NCI-H82 treated with DMSO at 0.1 percent for 48 hours (cell line): ENCODE data around the gene EIF3J.
A peak's percentile ranks its signal among the peaks of the same experiment; 100 is the strongest.
"Not testable (repeated sequence)": the region's sequence is repeated elsewhere in the genome, so short reads cannot be mapped to it uniquely, and the experiment has no call there.

Experiments
- DNase-seq: peaks from one replicate; lab custom pipeline; 2025; ENCODE audit not compliant: unreplicated experiment; lab: John Stamatoyannopoulos, UW

Gene EIF3J

DNA sequence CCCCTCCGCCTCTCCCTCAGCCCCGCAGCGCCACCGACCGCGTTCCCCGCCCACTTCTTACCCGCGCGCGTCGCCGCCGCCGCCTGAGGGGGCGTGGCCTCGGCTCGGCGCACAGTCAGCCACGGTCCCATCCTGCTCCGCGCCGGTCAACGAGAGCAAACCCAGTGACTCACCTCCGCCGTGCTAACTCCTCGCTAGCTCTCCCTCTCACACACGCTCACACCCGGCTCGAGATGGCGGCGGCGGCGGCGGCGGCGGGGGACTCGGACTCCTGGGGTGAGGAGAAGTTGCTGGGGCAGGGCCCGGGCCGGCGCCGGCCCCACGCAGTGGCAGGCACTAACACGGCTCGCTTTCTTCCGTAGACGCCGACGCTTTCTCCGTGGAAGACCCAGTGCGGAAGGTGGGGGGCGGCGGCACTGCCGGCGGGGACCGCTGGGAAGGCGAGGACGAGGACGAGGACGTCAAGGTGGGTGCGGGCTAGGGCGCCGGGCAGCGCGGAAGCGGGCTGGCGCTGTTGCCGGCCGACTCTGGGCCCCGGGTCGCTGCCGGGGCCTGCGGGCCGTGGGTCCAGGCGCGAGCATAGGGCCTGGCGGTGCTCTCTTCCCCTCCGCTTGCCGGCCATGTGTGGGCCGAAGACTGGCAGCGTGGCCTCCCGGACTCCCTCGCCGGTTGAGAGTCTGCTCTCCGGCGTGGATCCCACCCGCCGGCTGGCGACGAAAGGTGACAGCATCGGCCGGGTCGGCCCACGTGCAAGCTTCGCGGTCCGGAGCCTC is at the start of gene EIF3J:
Gene EIF3J (plus strand): TSS at position 186 of the 773 bp plus-strand sequence. CDS start 48 bp downstream, at position 234.
- DNase-seq: peak; percentile 95

DNA sequence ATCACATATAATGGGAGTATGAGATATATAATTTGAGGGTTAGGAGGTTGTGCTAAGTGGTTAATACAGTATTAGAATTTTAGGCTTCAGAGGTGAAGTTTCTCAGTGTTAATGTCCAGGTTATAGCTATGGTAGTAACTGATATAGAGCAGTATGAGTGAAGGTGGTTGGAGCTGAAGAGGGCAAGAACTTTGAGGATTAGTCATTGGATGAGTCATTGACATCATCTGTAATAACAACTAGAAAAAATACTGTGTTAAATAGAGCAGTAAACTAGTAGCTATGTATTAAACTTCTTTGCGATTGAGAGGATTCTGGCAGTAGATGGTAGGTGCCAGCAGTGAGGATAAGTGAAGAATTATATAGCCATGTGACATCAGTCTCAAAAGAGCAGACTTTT is 47.5 kb upstream of the EIF3J start:
- no peak for DNase-seq

DNA sequence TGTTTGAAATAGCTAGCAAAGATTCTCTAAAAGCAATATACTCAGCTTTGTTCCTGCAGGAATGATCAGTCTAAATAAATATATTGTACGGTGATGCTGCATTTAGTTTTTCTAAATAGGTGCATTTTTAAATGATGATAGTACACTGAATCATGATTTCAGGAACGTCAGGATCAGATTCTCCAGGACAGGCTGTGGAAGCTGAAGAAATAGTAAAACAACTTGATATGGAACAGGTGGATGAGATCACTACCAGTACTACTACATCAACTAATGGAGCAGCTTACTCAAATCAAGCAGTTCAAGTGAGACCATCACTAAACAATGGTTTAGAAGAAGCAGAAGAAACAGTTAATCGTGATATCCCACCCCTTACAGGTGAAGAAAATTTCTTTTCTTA is 46.3 kb upstream of the EIF3J start:
- no peak for DNase-seq

DNA sequence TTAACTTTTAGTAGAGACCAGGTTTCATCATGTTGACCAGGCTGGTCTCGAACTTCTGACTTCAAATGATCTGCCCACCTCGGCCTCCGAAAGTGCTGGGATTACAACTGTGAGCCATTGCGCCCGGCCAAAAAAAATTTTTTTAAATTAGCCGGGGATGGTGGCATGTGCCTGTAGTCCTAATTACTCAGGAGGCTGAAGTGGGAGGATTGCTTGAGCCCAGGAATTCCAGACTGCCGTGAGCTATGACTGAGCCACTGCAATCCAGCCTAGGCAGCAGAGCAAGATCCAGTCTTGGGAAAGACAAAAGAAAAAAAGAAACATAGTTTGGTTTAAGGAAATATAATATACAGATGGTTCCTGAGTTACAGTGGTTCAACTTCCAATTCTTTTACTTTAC is 44.9 kb upstream of the EIF3J start:
- DNase-seq: no peak

GRCh38 chr15:44492672-44493071 is 44.3 kb upstream of the EIF3J start:
- DNase-seq: no peak

GRCh38 chr15:44495562-44495961 is 41.4 kb upstream of the EIF3J start:
- DNase-seq: no peak

DNA sequence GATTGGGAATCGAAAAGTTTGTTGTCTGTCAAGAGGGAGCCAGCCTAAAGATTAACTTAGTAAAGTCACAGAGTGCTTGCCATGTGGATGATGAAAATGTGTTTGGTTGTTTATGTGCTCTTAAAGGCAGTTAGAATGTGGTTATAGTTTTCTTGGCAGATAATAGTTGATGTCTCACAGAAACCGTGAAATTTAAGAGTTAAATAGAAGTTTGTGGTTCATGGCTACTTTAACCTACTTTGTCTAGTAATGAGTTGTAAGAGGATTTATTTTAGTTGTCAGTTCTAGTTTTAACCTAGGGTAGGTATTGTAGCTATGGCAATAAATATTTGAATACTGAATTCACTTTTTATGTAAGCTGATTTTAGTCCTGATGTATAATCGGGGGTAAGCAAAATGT is 36.4 kb upstream of the EIF3J start:
- DNase-seq: no peak

GRCh38 chr15:44501768-44502366 is 35.1 kb upstream of the EIF3J start:
- no peak for DNase-seq

GRCh38 chr15:44516436-44516835 is 20.5 kb upstream of the EIF3J start:
- DNase-seq: no peak

DNA sequence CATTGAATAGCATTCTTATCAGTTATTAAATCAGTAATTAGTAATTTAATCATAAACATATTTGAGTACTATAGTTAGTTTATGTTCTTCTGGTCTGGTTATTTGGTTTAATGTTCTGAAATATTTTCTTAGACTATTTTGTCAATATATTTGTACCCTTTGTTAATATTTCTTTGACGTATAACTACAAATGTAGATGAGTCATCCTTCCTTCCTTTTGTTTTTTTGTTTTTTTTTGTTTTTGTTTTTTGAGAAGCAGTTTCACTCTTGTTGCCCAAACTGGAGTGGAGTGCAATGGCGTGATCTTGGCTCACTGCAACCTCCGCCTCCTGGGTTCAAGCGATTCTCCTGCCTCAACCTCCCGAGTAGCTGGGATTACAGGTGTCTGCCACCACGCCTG is 17.4 kb upstream of the EIF3J start:
- no peak for DNase-seq

GRCh38 chr15:44525018-44525417 is 11.9 kb upstream of the EIF3J start:
- DNase-seq: no peak

DNA sequence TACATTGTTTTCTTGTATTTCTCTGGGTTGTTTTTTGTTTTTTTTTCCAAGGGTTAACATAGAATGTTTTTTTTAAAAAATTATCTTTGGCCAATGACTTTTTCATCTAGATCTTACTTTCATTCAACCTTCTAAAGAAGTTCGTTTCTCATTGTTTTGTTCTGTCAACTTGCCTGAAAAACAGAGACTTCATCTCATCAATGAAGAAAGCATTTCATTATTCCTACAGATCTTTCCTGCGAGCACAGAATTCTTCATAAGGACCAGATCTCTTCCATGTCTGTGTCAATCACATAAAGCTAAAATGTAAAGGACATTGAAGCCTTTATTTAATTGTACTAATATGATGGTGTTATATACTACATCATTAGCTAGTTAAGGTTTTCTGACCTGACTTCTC is 9.7 kb upstream of the EIF3J start:
- no peak for DNase-seq

DNA sequence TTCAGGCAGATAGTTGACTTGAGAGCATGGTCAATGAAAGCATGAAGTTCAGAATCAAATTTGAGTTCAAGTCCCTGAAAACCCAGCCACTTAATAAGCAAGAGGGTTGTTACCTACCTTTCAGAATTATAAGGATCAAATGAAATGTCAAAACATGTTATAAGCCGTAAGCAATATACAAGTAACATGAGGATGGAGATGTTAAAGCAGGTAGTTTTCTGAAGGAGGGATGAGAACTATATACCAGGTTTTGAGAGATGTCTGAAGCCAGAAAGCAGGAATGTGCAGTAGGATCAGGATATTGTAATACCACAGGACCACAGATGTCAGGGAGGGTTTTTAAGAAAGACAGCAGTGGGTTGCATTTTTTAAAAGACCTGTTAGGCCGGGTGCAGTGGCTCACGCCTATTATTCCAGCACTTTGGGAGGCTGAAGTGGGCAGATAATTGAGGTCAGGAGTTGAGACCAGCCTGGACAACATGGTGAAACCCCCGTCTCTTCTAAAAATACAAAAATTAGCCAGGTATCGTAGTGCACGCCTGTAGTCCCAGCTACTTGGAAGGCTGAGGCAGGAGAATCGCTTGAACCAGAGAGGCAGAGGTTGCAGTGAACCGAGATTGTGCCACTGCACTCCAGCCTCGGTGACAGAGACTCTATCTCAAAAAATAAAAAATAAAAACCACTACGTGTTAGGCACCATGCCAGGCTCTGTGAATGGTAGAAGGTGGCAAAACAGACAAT is 6.9 kb upstream of the EIF3J start:
- DNase-seq: no peak

- no peak for DNase-seq
Measured at GRCh38 chr15:44530653-44531052, 6.3 kb upstream of the EIF3J start.

DNA sequence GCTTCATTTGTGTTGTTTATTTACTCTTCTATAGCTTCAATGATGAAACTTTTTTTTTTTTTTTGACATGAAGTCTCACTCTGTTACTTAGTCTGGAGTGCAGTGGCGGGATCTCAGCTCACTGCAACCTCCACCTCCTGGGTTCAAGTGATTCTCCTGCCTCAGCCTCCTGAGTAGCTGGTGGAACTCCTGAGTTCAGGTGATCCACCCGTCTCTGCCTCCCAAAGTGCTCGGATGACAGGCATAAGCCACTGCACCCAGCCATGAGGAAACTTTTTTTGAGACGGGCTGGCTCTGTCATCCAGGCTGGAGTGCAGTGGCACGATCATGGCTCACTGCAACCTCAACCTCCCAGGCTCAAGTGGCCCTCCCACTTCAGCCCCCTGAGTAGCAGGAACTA is 4.7 kb upstream of the EIF3J start:
- not testable (repeated sequence) for DNase-seq

DNA sequence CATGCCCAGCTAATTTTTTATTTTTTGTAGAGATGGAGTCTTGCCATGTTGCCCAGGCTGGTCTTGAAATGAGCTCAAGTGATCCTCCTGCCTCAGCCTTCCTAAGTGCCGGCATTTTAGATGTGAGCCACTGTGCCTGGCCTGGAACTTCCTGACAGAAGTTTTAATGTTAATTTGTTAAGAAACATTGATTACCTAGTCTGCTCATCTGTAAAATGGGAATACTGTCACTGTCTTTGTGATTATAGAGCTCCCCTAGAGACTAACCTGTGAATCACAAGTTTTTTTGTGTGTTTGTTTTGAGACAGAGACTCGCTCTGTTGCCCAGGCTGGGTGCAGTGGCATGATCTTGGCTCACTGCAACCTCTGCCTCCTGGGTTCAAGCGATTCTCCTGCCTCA is 4.3 kb upstream of the EIF3J start:
- no peak for DNase-seq

DNA sequence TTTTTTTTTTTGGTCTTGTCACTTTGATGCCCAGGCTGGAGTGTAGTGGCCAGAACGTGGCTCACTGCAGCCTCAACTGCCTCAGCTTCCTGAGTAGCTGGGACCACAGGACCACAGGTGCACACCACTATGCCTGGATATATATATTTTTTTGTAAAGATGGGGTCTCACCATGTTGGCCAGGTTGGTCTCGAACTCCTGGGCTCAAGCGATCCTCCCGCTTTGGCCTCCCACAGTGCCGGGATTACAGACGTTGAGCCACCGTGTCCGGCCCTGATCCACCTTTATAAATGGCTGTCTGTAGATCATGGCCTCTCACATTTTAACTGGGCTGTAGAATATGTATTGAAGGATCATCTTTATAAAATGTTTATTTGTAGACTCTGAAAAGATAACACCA is 1.9 kb upstream of the EIF3J start:
- DNase-seq: no peak

- DNase-seq: no peak
Measured at GRCh38 chr15:44535523-44536301, 1.2 kb upstream of the EIF3J start.

DNA sequence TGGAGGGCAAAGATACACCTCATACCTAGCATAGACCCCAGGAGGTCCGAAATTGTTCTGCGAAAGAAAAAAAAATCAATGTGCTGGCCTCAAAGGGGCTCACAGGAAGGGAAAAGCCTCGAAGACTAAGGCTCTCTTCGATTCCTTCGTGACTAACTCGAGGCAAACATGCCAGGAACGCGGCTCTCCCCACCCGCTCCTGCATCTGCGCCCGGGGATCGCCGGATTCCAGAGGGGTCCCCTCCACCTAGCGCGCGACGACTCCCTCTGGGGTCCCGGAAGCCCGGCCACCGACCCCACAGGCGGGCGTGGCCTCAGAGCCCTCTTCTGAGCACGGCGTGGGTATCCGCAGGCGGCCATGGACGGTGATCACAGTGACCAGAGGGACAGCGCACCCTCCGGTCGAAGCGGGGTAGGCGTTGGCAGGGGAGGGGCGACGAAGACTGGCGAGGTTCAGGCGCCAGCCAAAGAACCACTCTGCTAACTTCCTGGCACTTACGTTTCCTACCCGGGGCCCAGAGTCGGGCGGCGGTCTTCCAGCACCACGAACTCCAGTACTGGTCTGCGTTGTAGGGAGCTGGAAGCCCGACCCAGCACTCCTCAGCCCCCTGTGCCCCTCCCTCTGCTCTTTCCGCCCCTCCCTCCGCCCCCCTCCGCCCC is 515 bp upstream of the EIF3J start:
- peak; percentile 95 for DNase-seq

DNA sequence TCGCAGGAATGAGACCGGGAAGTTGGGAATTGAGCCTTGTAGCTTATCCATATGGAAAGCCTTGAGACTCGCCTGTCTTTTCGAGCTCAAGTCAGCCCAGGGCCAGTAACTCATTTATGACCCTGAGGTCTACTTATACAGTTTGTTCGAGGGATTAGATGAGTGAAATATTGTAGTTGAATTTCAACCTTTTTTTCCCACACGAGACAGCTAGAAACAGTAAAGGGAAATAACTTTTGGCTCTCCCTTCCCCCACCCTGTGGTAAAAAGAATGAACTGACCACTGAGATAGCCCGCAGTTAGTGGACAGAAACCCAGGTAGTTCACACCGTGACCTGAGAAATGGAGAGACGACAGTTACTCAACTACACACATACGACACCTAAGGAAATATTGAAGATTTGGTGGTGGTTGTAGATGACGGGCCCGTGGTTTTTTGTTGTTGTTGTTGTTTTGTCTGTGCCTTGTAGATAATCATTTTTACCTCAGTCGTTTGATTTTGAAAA is 841 bp downstream of the EIF3J start:
- DNase-seq: no peak
